HepG2 (cell line): ENCODE measurements around the gene GAS1.

ENCODE experiments used
- CTCF ChIP-seq: sonication (generic); formaldehyde crosslinking; IDR thresholded peaks from 2 replicates; pipeline ENCODE4 v1.5.0; 2020; ENCODE audit warnings: mild to moderate bottlenecking, missing genetic modification reagents, moderate library complexity
- FOXP1 ChIP-seq, 2 experiments: fragments of 450-650 bp in 1 of 2; IDR thresholded peaks; 2 replicates each; pipeline ENCODE4 v1.6.1; 2017 to 2018; ENCODE audit warnings: antibody characterized with exemption in 1 of 2
- GATA4 ChIP-seq: sonication (generic); IDR thresholded peaks from 2 replicates; pipeline ENCODE4 v1.6.1; 2016; ENCODE audit warnings: antibody characterized with exemption, low read depth, borderline replicate concordance
- HDAC6 ChIP-seq: fragments of 200-600 bp; sonication (generic); IDR thresholded peaks from 2 replicates; pipeline ENCODE4 v1.7.0; 2017; ENCODE audit warnings: mild to moderate bottlenecking, antibody characterized with exemption, low read length, low read depth
- RAD21 ChIP-seq: fragments of 450-650 bp; formaldehyde crosslinking; IDR thresholded peaks from 2 replicates; pipeline ENCODE4 v1.5.0; 2020; ENCODE audit warnings: mild to moderate bottlenecking
- RCOR2 ChIP-seq: IDR thresholded peaks from 2 replicates; pipeline ENCODE4 v1.6.1; 2016; ENCODE audit warnings: missing biosample characterization, missing genetic modification reagents
- THRA ChIP-seq: sonication (generic); formaldehyde crosslinking; IDR thresholded peaks from 2 replicates; pipeline ENCODE4 v1.4.0; 2020; ENCODE audit warnings: missing genetic modification reagents, borderline replicate concordance
- YY1 ChIP-seq: IDR thresholded peaks from 2 replicates; pipeline ENCODE4 v1.6.1; 2011; ENCODE audit warnings: low read length, low read depth, moderate library complexity, mild to moderate bottlenecking; ENCODE audit not compliant: insufficient read depth, insufficient replicate concordance
- ZNF274 ChIP-seq: sonication (generic); formaldehyde crosslinking; IDR thresholded peaks from 2 replicates; pipeline ENCODE4 v1.5.1; 2020; ENCODE audit warnings: mild to moderate bottlenecking, missing genetic modification reagents
- ZNF282 ChIP-seq: fragments of 450-650 bp; IDR thresholded peaks from 2 replicates; pipeline ENCODE4 v1.6.1; 2018; ENCODE audit not compliant: partially characterized antibody
- ZNF451 ChIP-seq: sonication (generic); formaldehyde crosslinking; IDR thresholded peaks from 2 replicates; pipeline ENCODE4 v1.5.0; 2020; ENCODE audit warnings: mild to moderate bottlenecking, missing genetic modification reagents
- ZNF776 ChIP-seq: sonication (generic); formaldehyde crosslinking; IDR thresholded peaks from 2 replicates; pipeline ENCODE4 v1.4.0; 2020; ENCODE audit warnings: mild to moderate bottlenecking, missing genetic modification reagents

- TF ChIP-seq ZNF776 (CRISPR knock-in tag) (no peak), RAD21 (CRISPR knock-in tag) (no peak), ZNF274 (CRISPR knock-in tag) (no peak), FOXP1 (IDR thresholded peaks at IDR 0.05) (no peak), FOXP1 (CRISPR knock-in tag; IDR thresholded peaks at IDR 0.05) (no peak), ZNF451 (CRISPR knock-in tag) (no peak), RCOR2 (CRISPR knock-in tag) (no peak), THRA (CRISPR knock-in tag) (no peak), GATA4 (no peak), HDAC6 (no peak), YY1 (no peak), ZNF282 (no peak), CTCF (CRISPR knock-in tag) (no peak)
Observed at GRCh38 chr9:86924206-86924605, 23.1 kb downstream of the GAS1 start.
